Urinary bladder (tissue), 4 donors: ENCODE results near the gene TYMS. TPM values are rescaled to one million over a fixed set of nuclear protein-coding genes. Genes with fewer than 3 reads are reported as not detected.

ENCODE experiments used
- DNase-seq: peaks from one replicate; pipeline ENCODE4 v3.0.0-alpha.2; 2015; ENCODE audit errors: extremely low spot score
- H3K27ac ChIP-seq: one replicate; pipeline ENCODE4 v1.5.1; 2013; ENCODE audit warnings: low read depth, mild to moderate bottlenecking, moderate library complexity
- H3K36me3 ChIP-seq: one replicate; pipeline ENCODE4 v1.6.1; 2013; ENCODE audit warnings: mild to moderate bottlenecking, moderate library complexity; ENCODE audit not compliant: insufficient read depth
- H3K4me1 ChIP-seq: one replicate; pipeline ENCODE4 v1.6.1; 2013; ENCODE audit warnings: mild to moderate bottlenecking, moderate library complexity; ENCODE audit not compliant: insufficient read depth
- H3K4me3 ChIP-seq: one replicate; pipeline ENCODE4 v1.5.1; 2013; ENCODE audit warnings: low read depth, low read length
- WGBS: extraction: QIAGEN DNeasy Blood & Tissue Kit; methylation state at CpG from one replicate; pipeline ENCODE4 v1.1.7; 2013; 5-methylcytosine and 5-hydroxymethylcytosine counted together
- polyA plus RNA-seq: library from polyadenylated mRNA; stranded (reverse); fragments of 200-250 nt; gene quantifications from one replicate; pipeline ENCODE4 v1.2.3, GENCODE V29; 2013
- total RNA-seq: library from RNA; depleted of rRNA; stranded (reverse); fragments of >200 nt; gene quantifications from one replicate; pipeline ENCODE4 v1.2.3, GENCODE V29; 2014
- donor health status: healthy with polysubstance abuse.
- donor health status: healthy.

Gene TYMS
- total and polyA plus RNA-seq, 2 donors, result 2.2 to 31.4 TPM

DNA sequence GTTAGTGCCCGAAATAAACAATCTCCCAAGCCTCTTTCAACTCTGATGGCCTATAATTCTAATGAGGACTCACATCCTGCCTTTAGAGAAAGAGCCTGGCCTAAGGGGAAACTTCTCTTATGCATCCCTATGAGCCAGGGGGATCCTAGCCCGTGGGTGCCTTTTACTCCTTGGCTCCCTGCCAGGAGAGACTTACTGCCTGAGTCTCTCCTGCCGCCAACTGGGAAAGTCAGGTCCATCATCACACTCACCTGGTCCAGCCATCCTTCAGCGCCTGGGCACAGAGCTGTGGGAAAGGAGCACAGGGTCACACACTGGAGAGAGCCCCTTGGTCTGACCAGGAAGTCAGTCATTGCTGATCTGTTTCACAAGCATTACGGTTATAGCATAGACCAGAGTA, 30.9 kb downstream of the TYMS start:
- no peaks in the 10 kb centered on the region for H3K36me3 ChIP-seq

GRCh38 chr18:692824-693223, 35.4 kb downstream of the TYMS start:
- H3K4me1 ChIP-seq, result no peaks in the 10 kb centered on the region
- no peak overlapping the region for H3K27ac ChIP-seq
- DNase-seq, result no peak
- H3K4me3 ChIP-seq, result no peak overlapping the region
- no peaks in the 10 kb centered on the region for H3K36me3 ChIP-seq
- 85% methylated on average over 6 of the region's 6 CpGs for WGBS

More for the DNA sequence above, 30.9 kb downstream of the TYMS start:
- no peaks in the 10 kb centered on the region for H3K4me1 ChIP-seq
- no peak for DNase-seq
- no peak overlapping the region for H3K27ac ChIP-seq
- no peak overlapping the region for H3K4me3 ChIP-seq
- WGBS, result 68% methylated on average over 5 of the region's 5 CpGs

DNA sequence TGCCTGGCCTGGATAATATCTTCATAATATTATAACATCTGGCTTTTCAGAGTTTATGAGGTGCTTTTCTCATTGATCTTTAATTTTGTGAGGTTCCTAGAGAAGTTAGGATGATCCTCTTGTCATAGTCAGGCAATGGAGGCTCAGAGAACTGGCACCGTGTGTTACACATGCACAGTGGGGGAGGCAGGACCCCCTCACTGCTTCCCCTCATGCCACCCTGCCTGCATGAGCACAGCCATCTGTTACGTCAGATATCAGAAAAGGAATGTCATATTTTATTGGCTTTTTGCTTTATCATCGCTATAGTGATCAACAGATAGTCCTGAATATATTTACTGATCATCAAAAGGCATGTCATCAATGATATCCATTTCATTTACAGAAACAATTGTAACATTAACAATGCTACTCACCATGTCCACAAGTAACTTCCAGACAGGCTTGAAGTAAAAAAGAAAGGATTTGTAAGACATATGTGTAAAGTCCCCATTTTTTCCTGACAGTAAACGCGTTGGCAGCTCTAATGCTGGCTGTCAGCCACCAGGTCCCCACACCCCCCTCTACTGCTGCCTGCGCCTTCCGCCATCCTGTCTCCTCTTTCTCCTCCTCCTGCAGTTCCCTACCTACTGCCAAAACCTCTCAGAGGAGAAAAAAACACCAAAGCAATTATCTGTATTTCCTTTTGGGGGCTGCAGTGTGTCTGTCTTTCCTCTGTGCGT, 36.2 kb downstream of the TYMS start:
- DNase-seq, result no peak
- WGBS, result 51% methylated on average over 8 of the region's 8 CpGs
- Histone ChIP-seq H3K36me3 (no peaks in the 10 kb centered on the region), H3K4me3 (no peak overlapping the region), H3K4me1 (no peaks in the 10 kb centered on the region), H3K27ac (no peak overlapping the region)

GRCh38 chr18:697012-697411, 39.6 kb downstream of the TYMS start:
- no peaks in the 10 kb centered on the region for H3K4me1 ChIP-seq
- DNase-seq, result no peak
- H3K27ac ChIP-seq, result no peak overlapping the region
- no peaks in the 10 kb centered on the region for H3K36me3 ChIP-seq
- no peak overlapping the region for H3K4me3 ChIP-seq
- WGBS, result 97% methylated on average over 4 of the region's 4 CpGs

DNA sequence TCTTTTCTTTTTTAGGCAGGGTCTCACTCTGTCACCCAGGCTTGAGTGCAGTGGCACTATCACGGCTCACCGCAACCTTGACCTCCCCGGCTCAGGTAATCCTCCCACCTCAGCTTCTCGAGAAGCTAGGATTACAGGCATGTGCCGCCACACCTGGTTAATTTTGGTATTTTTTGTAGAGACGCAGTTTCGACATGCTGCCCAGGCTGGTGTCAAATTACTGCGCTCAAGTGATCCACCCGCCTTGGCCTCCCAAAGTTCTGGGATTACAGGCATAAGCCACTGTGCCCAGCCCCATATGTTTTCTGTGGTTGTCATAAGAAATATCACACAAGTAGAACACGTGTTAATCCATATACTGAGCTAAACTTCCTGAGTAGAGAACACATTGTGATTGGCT, 40.3 kb downstream of the TYMS start:
- 91% methylated on average over 10 of the region's 10 CpGs for WGBS
- no peak for DNase-seq
- Histone ChIP-seq H3K27ac (no peak overlapping the region), H3K4me3 (no peak overlapping the region), H3K4me1 (no peaks in the 10 kb centered on the region), H3K36me3 (no peaks in the 10 kb centered on the region)

DNA sequence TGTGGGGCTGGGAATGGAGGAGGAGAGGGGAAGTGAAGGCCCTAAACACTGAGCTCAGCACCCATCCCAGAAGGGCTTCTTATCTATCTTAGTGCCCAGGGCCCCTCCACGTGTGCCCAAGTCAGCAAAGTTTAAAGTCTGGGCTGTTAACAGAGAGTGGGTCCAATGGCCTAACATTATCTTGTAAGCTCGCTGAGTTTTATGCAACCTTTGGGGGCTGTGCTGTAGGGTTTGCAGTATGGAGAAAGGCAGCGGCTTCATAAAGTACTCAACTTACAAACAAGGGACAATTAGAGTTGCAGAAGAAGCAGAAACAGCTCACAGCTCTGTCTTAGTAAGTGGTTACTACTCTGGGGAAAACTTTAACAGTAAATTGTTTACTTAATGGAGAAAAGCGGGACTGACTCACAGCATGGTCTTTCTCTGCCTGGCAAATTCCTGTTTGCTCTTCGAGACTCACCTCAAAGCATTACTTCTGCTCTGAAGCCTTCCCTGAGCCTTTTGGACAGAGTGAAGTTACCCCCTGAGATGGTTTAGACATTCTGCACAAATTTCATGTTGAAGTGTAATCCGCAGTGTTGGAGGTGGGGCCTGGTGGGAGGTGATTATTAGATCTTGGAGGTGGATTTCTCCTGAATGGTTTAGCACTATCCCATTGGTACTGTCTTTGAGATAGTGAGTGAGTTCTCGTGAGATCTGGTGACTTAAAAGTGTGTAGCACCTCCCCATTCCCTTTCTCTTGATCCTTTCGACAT, 45.9 kb downstream of the TYMS start:
- Histone ChIP-seq H3K4me3 (no peak overlapping the region), H3K4me1 (no peaks in the 10 kb centered on the region), H3K36me3 (peaks cover 1% of the 10 kb centered on the region), H3K27ac (peak overlapping the region; percentile 24)
- DNase-seq, result no peak
- 52% methylated on average over 8 of the region's 8 CpGs for WGBS

DNA sequence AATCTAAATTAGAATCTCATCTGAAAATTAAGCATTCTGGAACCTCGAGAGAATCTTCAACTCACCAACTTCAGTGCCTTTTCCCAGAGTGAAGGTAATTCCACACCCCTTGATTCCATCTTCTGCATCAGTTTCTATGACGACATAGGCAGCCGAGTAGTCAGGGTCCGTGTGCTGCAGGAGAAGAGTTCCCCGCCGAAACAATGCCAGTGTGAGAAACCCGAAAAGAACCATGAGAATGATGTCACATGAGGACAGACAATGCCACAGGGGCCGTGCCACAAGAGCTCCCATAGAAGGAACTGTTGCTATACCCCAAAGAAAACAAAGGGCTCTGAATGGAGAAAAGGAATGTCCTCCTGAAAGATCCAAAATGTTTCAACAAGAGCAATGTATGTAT, 49.0 kb downstream of the TYMS start:
- no peak overlapping the region for H3K27ac ChIP-seq
- H3K4me1 ChIP-seq, result no peaks in the 10 kb centered on the region
- DNase-seq, result no peak
- peaks cover 1% of the 10 kb centered on the region for H3K36me3 ChIP-seq
- WGBS, result 92% methylated on average over 8 of the region's 8 CpGs
- no peak overlapping the region for H3K4me3 ChIP-seq

DNA sequence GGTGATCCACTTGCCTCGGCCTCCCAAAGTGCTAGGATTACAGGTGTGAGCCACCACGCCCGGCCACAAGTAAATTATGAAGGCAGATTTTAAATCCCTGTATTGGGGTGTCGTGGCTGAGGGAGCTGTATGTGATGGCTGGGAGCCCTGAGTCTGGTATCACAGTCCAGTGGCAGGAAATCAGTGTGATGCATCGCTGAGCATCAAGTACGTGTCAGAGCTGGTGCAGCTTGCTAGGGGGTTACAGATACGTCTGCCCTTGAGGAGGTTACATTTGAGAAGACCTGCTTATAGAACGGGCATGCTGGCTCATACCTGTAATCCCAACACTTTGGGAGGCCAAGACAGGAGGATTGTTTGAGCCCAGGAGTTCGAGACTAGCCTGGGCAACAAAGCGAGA, 50.6 kb downstream of the TYMS start:
- Histone ChIP-seq H3K4me1 (no peaks in the 10 kb centered on the region), H3K36me3 (peaks cover 1% of the 10 kb centered on the region), H3K4me3 (no peak overlapping the region), H3K27ac (no peak overlapping the region)
- WGBS, result 96% methylated on average over 10 of the region's 10 CpGs
- no peak for DNase-seq

GRCh38 chr18:709771-710170, 52.3 kb downstream of the TYMS start:
- Histone ChIP-seq H3K4me3 (no peak overlapping the region), H3K27ac (no peak overlapping the region), H3K4me1 (no peaks in the 10 kb centered on the region), H3K36me3 (peaks cover 1% of the 10 kb centered on the region)
- no peak for DNase-seq
- 77% methylated on average over 1 of the region's 1 CpG for WGBS

GRCh38 chr18:710418-711300, 53.2 kb downstream of the TYMS start:
- Histone ChIP-seq H3K4me3 (no peak overlapping the region), H3K27ac (no peak overlapping the region), H3K4me1 (no peaks in the 10 kb centered on the region), H3K36me3 (no peaks in the 10 kb centered on the region)
- 78% methylated on average over 3 of the region's 3 CpGs for WGBS
- DNase-seq, result no peak

- Histone ChIP-seq H3K4me1 (no peaks in the 10 kb centered on the region), H3K36me3 (no peaks in the 10 kb centered on the region), H3K27ac (no peak overlapping the region), H3K4me3 (peak overlapping the region; percentile 69)
- no peak for DNase-seq
- 10% methylated on average over 8 of the region's 8 CpGs for WGBS
Observed at GRCh38 chr18:711310-711656, 53.8 kb downstream of the TYMS start.

- Histone ChIP-seq H3K4me1 (no peaks in the 10 kb centered on the region), H3K27ac (peak overlapping the region; percentile 72), H3K4me3 (peak overlapping the region; percentile 69), H3K36me3 (no peaks in the 10 kb centered on the region)
- DNase-seq, result peak; percentile 45
- under 1% methylated on average over 42 of the region's 42 CpGs for WGBS
Observed at GRCh38 chr18:711657-712400, 54.4 kb downstream of the TYMS start.
